ENCODE data around the gene NDNF. TPM values are rescaled to one million over a fixed set of nuclear protein-coding genes. Genes with fewer than 3 reads are reported as not detected.

NDNF gene
- total and polyA plus RNA-seq, 2 donors (not counting 3 experiments of a cell fraction or from before 2014, with no cell fraction given): not detected

DNA sequence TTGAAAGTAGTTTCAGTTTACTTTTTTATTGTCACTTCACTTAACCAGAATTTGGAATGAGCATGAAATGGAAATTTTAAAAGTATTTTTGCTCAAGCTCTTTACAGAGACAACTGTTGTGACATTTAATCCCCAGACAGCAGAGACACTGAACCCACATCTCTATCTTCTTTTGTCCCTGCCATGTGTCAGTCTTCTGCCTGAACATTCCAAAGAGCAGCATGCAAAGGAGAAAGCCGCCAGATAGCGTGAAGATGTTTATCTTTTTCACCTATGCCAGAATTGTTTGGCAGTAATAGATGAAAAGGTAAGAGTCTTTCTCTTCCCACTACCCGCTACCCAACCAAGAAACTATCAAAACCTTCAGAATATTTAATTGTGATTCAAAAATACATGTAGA is 46.8 kb downstream of the NDNF start:
- FAIRE-seq: no peak
- dilution Hi-C loops (cut with MboI; ENCODE audit: extremely low pct_ligation_motif_present, low sequenced_read_pairs) (no loop called here), intact Hi-C loops (cut with micrococcal nuclease) (no loop called here)
- CTCF ChIA-PET: interaction anchor here (1.3 kb wide), 1 partner anchor 9 kb away, joined by 5 read pairs; no protein-coding TSS in a partner anchor
- Histone ChIP-seq H3K36me3 (ENCODE audit: control insufficient read depth in 2 of 2, extremely low read depth in 1 of 2, insufficient read depth in 2 of 2, low read length in 2 of 2) (no peaks in the 10 kb centered on the region), H4K20me1 (replicated peaks; ENCODE audit: control insufficient read depth, extremely low read depth, insufficient read depth, low read length) (no peaks in the 10 kb centered on the region), H3K9me3 (replicated peaks; ENCODE audit: control insufficient read depth, insufficient read depth, low read length) (no peaks in the 10 kb centered on the region), H3K4me1 (ENCODE audit: control insufficient read depth, extremely low read depth, insufficient read depth, low read length) (no peaks in the 10 kb centered on the region), H3K9me1 (replicated peaks; ENCODE audit: control insufficient read depth, extremely low read depth, insufficient read depth, low read length) (no peaks in the 10 kb centered on the region), H3K27me3 (ENCODE audit: control insufficient read depth in 2 of 2, insufficient read depth in 2 of 2, low read length in 2 of 2) (no peaks in the 10 kb centered on the region), H3K4me2 (ENCODE audit: insufficient read depth, low read length) (no peak overlapping the region), H3K79me2 (ENCODE audit: control insufficient read depth, insufficient read depth, low read length) (no peaks in the 10 kb centered on the region), H3K4me3 (replicated peaks in 1 of 3; ENCODE audit: insufficient read depth in 1 of 3, low read depth in 1 of 3, low read length in 3 of 3) (no peak overlapping the region), H3K27ac (ENCODE audit: insufficient read depth, low read depth, low read length) (no peak overlapping the region), H2AFZ (ENCODE audit: low read depth, low read length) (no peak overlapping the region), H3K9ac (replicated peaks; ENCODE audit: extremely low read depth, insufficient read depth, low read length) (no peak overlapping the region)
- BruUV-seq (replicated peaks): no TSS peak
- no peak for DNase-seq (ENCODE audit: low read depth, low spot score)
- POLR2A ChIA-PET: no interaction called here
- TF ChIP-seq JUN (IDR thresholded peaks at IDR 0.05; ENCODE audit: borderline replicate concordance, insufficient read depth, insufficient read length, low read depth) (no peak), POLR2A (IDR thresholded peaks at IDR 0.05; ENCODE audit: low read depth, low read length) (no peak), EZH2 (IDR thresholded peaks at IDR 0.05; ENCODE audit: borderline replicate concordance, low read depth, low read length, severe bottlenecking) (no peak), FOS (IDR thresholded peaks at IDR 0.05; ENCODE audit: borderline replicate concordance, insufficient read depth, low read length) (no peak), MYC (IDR thresholded peaks at IDR 0.05; ENCODE audit: low read depth, low read length) (no peak), GATA2 (IDR thresholded peaks at IDR 0.05; ENCODE audit: insufficient read depth, insufficient read length, low read depth, low read length) (no peak), POLR2AphosphoS5 (IDR thresholded peaks at IDR 0.05; ENCODE audit: insufficient read depth, low read depth, low read length) (no peak)
- TF ChIP-seq, protein P1, sequence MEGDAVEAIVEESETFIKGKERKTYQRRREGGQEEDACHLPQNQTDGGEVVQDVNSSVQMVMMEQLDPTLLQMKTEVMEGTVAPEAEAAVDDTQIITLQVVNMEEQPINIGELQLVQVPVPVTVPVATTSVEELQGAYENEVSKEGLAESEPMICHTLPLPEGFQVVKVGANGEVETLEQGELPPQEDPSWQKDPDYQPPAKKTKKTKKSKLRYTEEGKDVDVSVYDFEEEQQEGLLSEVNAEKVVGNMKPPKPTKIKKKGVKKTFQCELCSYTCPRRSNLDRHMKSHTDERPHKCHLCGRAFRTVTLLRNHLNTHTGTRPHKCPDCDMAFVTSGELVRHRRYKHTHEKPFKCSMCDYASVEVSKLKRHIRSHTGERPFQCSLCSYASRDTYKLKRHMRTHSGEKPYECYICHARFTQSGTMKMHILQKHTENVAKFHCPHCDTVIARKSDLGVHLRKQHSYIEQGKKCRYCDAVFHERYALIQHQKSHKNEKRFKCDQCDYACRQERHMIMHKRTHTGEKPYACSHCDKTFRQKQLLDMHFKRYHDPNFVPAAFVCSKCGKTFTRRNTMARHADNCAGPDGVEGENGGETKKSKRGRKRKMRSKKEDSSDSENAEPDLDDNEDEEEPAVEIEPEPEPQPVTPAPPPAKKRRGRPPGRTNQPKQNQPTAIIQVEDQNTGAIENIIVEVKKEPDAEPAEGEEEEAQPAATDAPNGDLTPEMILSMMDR (IDR thresholded peaks at IDR 0.05; ENCODE audit: extremely low read depth in 1 of 2, insufficient read depth in 1 of 2, low read depth in 1 of 2, low read length in 2 of 2): no peak
- TF ChIP-seq, protein P2, sequence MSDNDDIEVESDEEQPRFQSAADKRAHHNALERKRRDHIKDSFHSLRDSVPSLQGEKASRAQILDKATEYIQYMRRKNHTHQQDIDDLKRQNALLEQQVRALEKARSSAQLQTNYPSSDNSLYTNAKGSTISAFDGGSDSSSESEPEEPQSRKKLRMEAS (IDR thresholded peaks at IDR 0.05; ENCODE audit: insufficient read depth, insufficient read length): no peak
